EL (cell line): ENCODE results near the gene GLB1L2.

Source experiments
- DNase-seq: peaks from one replicate; pipeline ENCODE4 v3.0.0-alpha.2; 2016

GLB1L2 gene

DNA sequence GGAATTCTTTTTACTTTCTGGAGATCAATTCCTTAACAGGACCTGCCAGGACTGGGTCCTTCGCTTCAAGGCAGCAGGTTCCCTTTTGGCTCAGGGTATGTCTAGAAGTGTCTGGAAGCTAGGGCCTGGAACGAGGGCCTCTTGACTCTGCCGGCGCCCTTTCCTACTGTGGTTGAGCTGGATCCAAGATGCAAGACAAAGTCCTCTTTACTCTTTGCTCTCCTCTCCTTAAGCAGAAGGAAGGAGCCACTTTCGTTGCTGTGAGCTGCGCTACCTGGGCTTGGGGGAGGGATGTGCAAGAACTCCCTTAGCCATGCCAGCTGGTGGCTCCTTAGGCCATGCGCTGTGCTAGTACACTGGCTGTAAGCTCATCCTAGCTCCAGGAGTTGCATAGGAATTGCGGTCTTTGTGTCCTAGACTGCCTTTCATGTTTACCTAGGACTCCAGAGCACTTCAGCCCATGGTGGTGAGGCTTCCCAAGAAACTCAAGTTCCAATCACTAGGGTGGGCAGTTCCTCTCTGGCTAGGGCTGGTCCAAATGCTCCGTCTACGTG lies 18.1 kb downstream of the GLB1L2 start:
- DNase-seq: no peak

- no peak for DNase-seq
Observed at GRCh38 chr11:134350381-134350780, 18.6 kb downstream of the GLB1L2 start.

DNA sequence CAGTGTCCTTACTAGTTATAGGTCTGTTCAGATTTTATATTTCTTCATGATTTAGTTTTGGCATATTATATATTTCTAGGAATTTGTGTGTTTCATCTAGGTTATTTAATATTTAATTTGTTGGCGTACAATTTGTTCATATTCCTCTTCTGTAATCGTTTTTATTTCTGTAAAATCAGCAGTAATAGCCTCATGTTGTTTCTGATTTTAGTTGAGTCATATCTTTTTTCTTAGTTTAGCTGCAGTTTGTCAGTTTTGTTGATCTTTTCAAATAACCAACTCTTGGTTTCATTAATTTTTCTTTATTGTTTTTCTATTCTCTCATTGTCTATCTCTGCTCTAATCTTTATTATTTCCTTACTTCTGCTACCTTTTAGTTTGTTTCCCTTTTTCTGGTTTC lies 20.3 kb downstream of the GLB1L2 start:
- no peak for DNase-seq

- no peak for DNase-seq
Observed at GRCh38 chr11:134355136-134355535, 23.3 kb downstream of the GLB1L2 start.

- no peak for DNase-seq
Observed at GRCh38 chr11:134355656-134356055, 23.9 kb downstream of the GLB1L2 start.

- no peak for DNase-seq
Observed at GRCh38 chr11:134356656-134357544, 25.1 kb downstream of the GLB1L2 start.

- DNase-seq: no peak
Observed at GRCh38 chr11:134357545-134357839, 25.7 kb downstream of the GLB1L2 start.

DNA sequence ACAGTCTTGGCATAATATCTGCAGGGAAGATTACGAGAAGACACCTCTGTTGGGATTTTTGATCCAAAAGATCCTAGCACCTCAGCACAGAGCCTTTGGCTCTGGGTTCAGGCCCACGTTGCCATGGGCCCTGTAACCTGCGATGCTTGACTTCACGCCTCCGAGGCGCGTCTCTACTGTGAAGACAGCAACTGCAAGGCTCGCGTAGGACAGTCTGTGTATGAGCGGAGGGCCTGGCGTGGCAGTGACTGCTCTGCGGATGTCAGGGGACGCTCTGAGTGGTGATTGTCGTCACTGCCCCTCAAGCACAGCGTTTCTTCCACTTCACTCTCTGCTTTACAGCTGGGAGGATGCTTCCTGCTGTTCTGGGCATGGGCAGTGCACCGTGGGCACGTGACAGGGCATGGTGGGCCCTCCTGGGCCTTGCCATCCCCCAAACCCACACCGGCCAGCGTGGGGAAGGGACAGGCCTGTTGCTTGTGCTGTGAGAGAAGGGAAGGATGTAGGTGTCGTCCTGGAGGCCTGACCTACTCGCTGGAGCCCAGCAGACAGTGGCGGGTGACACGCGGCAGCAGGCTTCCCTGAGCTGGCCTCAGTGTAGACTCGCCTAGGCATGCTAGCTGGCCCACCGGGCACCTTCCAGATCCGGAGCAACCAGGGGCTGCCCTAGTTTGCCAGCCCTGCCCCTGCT lies 26.5 kb downstream of the GLB1L2 start:
- no peak for DNase-seq

DNA sequence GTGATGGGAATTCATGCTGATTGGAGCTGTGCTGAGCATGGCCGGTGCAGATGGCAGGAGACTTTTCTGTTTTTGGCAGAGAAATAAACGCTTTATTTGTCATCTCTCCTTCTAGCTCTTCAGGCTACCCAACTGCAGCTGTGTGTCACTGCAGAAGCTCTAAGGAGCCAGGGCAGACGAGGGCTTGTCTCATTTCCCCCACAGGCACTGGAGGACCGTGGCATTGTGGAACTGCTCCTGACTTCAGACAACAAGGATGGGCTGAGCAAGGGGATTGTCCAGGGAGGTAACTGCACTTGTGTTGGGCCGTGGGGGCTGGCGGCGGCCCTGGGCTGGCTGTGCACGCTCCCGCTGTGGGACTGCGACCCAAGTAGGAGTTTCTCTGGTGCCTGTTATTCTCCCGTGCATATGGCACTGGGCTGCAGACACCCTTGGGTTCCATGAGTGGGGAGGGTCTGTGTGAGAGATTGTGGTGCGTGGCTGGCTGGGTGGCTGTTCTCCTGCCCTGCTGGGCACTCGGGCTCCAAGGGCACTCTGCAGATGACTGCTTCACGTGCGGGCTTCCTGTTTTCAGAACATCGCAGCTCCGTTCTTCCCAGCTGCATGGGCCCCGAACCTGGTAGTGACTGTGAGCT lies 27.2 kb downstream of the GLB1L2 start:
- DNase-seq: no peak

GRCh38 chr11:134359646-134360045 lies 27.9 kb downstream of the GLB1L2 start:
- DNase-seq: no peak

DNA sequence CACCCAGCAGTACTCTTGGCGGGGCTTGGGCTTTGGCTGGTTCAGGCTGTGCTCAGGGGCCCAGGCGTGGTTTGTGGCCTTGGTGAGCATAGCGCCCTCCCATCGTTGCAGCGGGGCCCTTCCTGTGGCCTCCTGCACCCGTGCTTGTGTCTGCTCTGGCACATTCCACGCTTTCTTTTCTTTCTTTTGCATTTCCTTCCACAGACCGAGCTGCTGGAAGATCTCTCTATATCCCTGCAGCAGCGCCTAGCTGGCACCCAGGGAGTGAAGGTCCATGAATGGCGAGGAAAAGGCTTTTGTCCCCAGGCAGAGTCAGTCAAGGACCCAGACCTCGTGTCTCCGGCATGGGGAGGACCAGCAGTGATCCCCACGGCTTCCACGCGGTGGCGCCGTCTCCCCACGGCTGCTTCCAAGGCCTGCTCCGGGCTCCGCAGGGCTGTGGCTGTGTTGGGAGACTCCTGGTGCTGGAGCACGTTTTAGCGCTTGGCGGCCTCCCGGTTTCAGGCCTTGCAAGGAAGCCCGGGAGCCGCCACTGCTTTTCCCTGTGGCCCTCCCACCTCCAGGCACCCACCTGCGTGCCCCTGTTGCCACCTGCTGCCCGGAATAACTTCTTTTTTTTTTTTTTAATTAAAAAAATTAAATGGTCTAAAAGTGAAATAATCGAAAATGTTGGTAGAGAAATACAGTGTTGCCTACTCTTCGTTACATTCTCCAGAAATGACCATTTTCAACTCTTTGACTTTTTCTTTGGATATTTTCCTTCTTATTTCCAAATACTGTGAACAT lies 28.5 kb downstream of the GLB1L2 start:
- peak; percentile 26 for DNase-seq

DNA sequence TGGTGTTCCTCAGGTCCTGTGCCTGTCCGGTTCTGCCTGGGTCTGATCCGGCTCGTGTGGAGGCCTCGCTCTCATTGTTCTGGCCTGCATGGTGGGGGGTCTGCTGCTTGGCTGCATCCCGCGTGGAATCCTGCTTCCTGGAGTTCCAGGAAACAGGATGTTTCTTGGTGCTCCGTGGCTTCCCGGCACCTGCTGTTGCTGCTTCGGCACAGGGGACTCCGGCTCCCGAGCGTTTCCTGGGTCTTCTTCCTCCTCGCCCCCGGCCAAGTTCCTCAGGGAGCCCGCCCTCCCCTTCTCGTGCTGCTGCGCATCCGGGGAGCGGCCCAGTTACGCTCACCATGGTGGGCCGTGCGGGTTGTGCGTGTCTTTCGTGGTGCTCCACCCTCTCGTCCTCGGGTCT lies 29.9 kb downstream of the GLB1L2 start:
- no peak for DNase-seq

DNA sequence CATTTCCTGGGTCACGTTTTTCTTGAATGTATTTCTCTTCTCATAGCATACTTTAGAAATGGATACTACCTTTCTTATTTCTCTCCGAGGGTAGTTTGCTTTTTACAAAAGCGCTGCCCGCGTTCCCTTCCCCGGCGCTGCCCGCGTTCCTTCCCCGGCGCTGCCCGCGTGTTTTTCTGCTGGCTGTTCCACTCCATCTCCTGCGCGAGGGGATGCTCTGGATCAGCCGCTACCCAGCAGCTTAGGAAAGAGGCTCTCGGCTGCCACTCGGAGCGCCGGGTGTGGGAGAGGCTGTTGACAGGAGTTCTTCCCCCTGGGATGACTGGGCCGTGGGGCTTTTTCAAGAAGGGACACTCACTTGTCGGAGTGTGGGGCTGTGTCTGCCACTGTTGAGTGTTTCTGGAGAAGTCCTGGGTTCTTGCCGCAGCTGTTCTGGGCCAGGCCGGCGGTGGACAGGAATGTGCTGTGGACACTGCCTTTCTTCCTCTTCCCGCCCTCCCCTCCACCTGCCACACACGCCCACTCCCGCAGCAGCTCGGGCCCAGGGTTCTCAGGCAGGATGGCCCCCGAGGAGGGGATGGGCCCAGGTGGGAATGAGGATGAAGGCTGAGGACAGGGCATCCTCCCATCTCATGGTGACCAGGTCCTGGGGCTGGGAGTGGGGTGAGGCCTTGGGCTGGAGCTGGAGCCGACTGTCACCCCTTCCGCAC lies 30.6 kb downstream of the GLB1L2 start:
- no peak for DNase-seq

- no peak for DNase-seq
Observed at GRCh38 chr11:134363161-134363560, 31.4 kb downstream of the GLB1L2 start.

GRCh38 chr11:134363592-134363991 lies 31.8 kb downstream of the GLB1L2 start:
- DNase-seq: no peak

- DNase-seq: no peak
Observed at GRCh38 chr11:134364261-134364660, 32.5 kb downstream of the GLB1L2 start.

- DNase-seq: no peak
Observed at GRCh38 chr11:134365011-134365925, 33.5 kb downstream of the GLB1L2 start.

DNA sequence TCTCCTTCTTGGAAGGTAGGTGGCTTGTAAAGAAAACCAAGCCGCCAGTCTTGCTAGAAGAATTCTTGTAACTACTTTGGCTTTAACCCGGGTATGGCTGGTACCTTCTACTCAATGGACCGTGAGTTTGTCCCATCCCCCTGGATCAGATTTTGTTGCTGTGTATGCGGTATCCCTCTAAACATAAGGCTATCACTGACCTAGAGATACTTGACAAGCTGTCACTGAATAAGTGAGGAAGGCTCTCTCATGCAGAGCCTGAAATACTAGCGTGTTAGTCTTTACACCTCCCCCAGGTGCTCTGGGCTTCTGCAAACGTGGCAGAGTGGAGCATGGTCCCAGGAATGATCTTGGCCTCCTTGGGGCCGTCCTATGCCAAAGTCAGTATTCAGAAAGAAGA lies 34.5 kb downstream of the GLB1L2 start:
- no peak for DNase-seq

GRCh38 chr11:134367781-134368180 lies 36.0 kb downstream of the GLB1L2 start:
- DNase-seq: no peak

DNA sequence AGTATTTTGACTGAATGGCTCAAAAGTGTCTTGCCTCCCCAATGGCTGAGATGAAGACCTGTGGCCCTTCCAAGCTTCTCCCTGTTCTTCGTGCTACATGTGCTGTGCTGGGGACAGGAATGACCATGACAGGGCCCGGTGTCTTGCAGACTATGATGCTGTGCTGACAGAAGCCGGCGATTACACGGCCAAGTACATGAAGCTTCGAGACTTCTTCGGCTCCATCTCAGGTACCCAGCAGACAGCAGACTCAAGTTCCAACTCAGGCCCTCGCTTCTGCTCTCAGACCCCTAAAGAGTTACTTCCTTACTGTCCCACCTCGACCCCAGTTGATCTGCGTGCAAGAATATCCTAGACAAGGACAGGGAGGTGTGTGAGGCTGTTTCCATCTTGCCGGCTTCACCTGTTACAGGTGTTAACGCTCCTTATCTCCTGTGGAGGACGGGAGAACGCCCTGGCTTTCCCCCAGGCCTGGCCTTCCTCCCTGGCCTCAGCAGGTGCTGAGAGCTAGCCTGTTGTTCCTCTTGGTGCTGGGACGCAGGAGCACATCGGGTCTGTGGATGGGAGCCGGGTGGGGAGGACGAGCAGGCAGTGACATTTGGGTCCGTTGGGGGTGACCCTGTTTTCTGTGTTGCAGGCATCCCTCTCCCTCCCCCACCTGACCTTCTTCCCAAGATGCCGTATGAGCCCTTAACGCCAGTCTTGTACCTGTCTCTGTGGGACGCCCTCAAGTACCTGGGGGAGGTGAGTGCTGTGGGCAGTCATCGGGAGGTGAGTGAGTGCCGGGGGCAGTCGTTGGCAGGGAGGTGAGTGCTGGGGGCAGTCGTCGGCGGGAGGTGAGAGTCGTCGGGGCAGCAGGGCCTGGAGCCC lies 38.1 kb downstream of the GLB1L2 start:
- DNase-seq: no peak
